GM12801 (cell line): ENCODE data around the gene SRRT.

Experiments
- CTCF ChIP-seq: IDR thresholded peaks from one replicate; pipeline ENCODE4 v1.5.1; 2011; ENCODE audit warnings: control low read depth; ENCODE audit not compliant: insufficient read length; ENCODE audit errors: extremely low read depth

Gene SRRT

DNA sequence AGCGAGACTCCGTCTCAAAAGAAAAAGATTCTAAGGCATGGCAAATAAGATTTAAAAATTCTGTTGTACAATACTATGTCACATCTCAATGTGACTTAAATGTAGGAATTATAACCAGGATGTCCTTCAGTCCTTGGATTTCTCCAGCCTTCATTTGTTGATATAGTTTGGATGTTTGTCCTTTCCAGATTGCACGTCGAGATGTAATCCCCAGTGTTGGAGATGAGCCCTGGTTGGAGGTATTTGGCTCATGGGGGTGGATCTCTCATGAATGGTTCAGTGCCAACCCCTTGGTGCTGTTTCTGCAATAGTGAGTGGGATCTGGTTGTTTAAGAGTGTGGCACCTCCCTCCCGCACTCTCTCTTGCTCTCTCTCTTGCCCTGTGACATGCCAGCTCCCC, 33.6 kb downstream of the SRRT start:
- no peak for TF ChIP-seq CTCF

DNA sequence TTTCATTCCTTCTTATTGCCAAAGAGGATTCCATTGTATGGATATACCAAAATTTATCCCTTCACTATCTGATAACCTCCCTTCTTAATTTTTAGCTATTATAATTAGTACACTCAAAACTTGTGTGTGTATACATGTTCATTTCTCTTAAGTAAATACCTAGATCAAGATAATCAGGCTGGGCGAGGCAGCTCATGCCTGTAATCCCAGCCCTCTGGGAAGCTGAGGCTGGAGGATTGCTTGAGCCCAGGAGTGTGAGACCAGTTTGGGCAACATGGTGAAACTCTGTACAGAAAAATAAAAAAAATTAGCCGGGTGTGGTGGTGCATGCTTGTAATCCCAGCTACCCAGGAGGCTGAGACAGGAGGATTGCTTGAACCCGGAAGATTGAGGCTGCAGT, 36.6 kb downstream of the SRRT start:
- no peak for TF ChIP-seq CTCF

GRCh38 chr7:100914208-100914878, 39.4 kb downstream of the SRRT start:
- TF ChIP-seq CTCF: no peak

- TF ChIP-seq CTCF: no peak
Measured at GRCh38 chr7:100914879-100915447, 40.1 kb downstream of the SRRT start.

DNA sequence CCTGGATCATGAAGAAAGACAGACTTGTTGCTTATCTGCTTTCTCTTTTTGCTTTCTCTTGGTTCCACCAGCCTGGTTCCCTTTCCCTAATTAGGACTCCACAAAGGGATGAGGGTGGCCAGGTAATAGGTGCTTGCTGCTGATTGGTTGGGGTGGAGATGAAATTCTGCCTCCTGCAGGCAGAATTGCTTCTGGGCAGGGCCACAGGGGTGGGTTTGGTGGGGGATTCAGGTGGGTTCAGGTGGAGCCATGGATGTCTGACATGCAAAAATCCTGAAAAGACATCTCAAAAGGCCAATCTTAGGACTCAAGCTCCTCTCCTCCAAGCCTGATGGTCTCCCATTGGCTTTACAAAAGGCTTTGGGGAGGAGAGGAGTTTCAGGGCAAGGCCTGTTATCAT, 46.1 kb downstream of the SRRT start:
- TF ChIP-seq CTCF: no peak

DNA sequence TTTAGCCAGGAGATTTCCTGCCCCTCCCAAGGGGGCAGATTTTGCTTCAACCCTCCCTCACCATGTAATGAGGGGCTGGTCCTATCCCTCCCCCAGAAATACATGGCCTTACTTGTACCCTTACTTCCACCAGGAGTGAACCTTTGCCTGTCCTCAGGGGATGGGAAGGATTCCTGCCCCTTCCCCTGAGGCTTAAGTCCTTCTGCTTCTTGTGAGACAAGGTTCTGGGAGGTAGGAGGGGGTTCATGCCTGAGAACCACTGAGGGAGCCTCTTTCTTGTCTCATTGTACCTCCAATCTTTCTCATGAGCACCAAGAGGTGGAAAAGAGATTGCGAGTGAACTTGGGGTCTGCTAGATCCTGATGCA, 54.9 kb downstream of the SRRT start:
- TF ChIP-seq CTCF: no peak

GRCh38 chr7:100933734-100934133, 58.8 kb downstream of the SRRT start:
- no peak for TF ChIP-seq CTCF
